SK-N-SH (cell line): ENCODE measurements around the gene SEC23IP.

ENCODE experiments used
- TAF1 ChIP-seq: IDR thresholded peaks from 2 replicates; pipeline ENCODE4 v1.6.1; 2012; ENCODE audit warnings: low read depth, mild to moderate bottlenecking, low read length, moderate library complexity, borderline replicate concordance
- TEAD4 ChIP-seq: IDR thresholded peaks from 2 replicates; pipeline ENCODE4 v1.4.0; 2012; ENCODE audit warnings: mild to moderate bottlenecking, borderline replicate concordance; ENCODE audit not compliant: insufficient read depth
- TF ChIP-seq, protein P1 (sequence below): IDR thresholded peaks from 2 replicates; pipeline ENCODE4 v1.4.0; 2012; ENCODE audit warnings: low read depth

DNA sequence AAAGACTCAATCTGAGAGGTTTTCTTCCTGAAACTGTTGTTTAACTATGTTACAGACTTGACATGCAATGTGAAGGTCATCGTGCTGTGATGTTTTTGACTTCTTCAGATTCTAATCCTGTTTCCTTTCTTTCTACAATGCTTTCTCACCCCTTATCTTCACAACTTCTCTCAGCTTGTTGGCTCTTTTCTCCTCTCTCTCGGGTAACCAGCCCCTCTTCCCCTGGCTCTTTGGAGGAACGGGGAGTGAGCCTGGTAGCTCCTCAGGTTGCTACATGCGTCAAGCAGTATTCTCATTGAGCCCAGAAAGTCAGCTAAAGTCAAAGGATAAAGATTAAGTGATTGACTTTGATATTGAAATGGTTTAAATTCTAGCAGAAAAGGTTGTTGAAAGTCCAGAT is 40.1 kb downstream of the SEC23IP start:
- TF ChIP-seq, protein P1, sequence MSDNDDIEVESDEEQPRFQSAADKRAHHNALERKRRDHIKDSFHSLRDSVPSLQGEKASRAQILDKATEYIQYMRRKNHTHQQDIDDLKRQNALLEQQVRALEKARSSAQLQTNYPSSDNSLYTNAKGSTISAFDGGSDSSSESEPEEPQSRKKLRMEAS = no peak
- TF ChIP-seq TAF1 (no peak), TEAD4 (no peak)
